Activated naive CD4-positive, alpha-beta T cell treated with Interleukin-2 at 50 U/mL for 16 hours (primary cell): ENCODE measurements around the gene AGAP4.
"Not testable (repeated sequence)": the region's sequence is repeated elsewhere in the genome, so short reads cannot be mapped to it uniquely, and the experiment has no call there.

Source experiments
- DNase-seq: peaks from one replicate; pipeline ENCODE4 v3.0.0-alpha.2; 2020

Gene AGAP4

DNA sequence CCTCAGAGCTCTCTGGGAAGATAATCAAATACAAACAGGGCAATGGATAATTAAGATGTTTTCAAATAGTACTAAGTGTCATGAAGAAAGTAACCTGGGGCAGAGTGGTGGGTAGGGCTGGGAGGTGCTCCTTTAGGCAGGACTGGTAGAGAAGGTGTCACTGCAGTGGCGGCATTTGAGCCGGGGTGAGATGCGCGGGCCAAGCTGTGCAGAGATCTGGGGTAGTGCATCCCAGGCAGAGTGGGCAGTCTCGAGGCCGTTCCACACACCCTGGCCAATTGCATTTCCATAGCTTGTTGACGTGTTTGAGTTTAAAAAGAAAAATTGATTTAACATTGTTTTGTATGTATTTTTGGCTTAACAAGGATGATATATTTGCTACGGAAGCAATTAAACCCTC lies 57.3 kb downstream of the AGAP4 start:
- not testable (repeated sequence) for DNase-seq

DNA sequence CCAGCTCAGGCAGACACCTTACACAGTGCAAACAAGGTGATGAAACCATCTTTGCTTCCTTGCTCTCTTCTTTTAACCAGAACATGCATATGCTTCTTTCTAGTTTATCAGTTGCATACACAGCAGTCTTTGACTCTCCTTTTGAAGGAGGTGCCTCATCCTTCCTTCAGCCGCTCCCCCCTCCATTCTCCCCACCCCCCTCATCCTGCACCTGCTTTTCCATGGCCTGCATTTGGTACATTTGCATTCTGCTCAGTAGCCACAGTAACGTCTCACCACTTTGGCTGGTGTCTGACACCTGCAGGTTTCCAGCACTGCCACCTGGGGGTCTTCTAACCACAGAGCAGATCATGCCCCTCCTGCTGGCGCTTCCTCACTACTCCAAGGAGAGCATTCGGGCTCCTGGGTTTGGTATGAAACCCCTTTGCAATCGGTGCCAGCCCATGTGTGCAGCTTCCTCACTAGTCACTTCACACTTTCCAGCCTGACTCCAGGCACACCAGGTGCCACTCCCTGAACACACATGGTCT lies 60.0 kb downstream of the AGAP4 start:
- not testable (repeated sequence) for DNase-seq

DNA sequence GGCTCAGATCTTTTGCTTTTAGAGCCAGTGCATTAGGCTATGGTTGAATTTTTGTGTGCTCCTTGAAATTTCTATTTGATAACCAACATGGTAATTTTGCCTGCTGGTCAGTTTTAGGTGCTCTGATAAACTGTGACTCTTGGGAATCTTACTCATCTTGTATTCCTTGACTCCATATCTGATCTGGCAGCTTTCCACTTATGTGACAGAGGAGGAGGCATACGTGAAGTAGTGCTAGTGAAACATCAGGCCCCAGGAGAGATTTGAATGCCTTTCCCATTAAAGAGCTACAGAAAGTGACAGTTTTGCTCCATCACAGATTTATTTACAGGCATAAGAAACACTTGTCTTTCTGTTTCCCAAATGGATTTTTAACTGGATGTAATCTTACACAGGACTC lies 61.1 kb downstream of the AGAP4 start:
- not testable (repeated sequence) for DNase-seq
